ENCODE measurements around the gene CELSR3. TPM values are rescaled to one million over a fixed set of nuclear protein-coding genes. Genes with fewer than 3 reads are reported as not detected.

The CELSR3 gene
- total RNA-seq, 2 experiments from 2014 or later = 4.9 to 5.0 TPM

GRCh38 chr3:48612309-48612708 lies 50.4 kb downstream of the CELSR3 start:
- DNase-seq = no peak
- CTCF ChIA-PET = interaction anchor here (0.7 to 1.2 kb wide), 2 partner anchors 74 to 258 kb away, joined by 3 read pairs; partner anchors contain the start of gene NCKIPSD

GRCh38 chr3:48609088-48610005 lies 53.3 kb downstream of the CELSR3 start, which contains the start of gene UQCRC1:
Gene UQCRC1, minus strand, starts transcription at chr3:48609646. Its CDS starts 26 bp downstream, at chr3:48609620.
- Histone ChIP-seq H3K36me3 (ENCODE audit: insufficient read depth, low read length) (peaks cover 16% of the 10 kb centered on the region), H3K27ac (ENCODE audit: low read depth in 1 of 2, low read length in 2 of 2) (peak within 1 kb of the TSS; percentile 55 to 60), H3K27me3 (ENCODE audit: control insufficient read depth in 1 of 2, insufficient read depth in 2 of 2, low read length in 2 of 2) (no peaks in the 10 kb centered on the region), H3K4me3 (ENCODE audit: low read length) (peak within 1 kb of the TSS; percentile 99), H3K4me1 (ENCODE audit: insufficient read depth, low read length) (peaks cover 22% of the 10 kb centered on the region), H3K9me3 (ENCODE audit: control insufficient read depth in 1 of 2, insufficient read depth in 1 of 2, low read length in 2 of 2) (no peaks in the 10 kb centered on the region)
- peak; percentile 85 to 97 (median 91) for DNase-seq
- H3K4me3 Mint-ChIP-seq = peak within 1 kb of the TSS; percentile 100
- peak; percentile 94 for TF ChIP-seq CTCF (IDR thresholded peaks at IDR 0.05)
- no peaks in the 10 kb centered on the region for H3K27me3 Mint-ChIP-seq
- ChIA-PET POLR2A (interaction anchor here (0.6 to 1.6 kb wide), 4 partner anchors 26 to 108 kb away, joined by 3 to 6 read pairs (median 4); partner anchors contain the start of genes IP6K2, NCKIPSD, PFKFB4 and SLC26A6), CTCF (interaction anchor here (0.6 to 1.7 kb wide), 6 partner anchors 25 to 308 kb away, joined by 3 to 10 read pairs (median 4); partner anchors contain the start of genes NCKIPSD, NME6 and SLC26A6)
- H3K9me3 Mint-ChIP-seq = no peaks in the 10 kb centered on the region
- H3K36me3 Mint-ChIP-seq (ENCODE audit: low read depth) = peaks cover 46% of the 10 kb centered on the region
- intact Hi-C loops (cut with DNase I, micrococcal nuclease) = loop anchor here (1.0 to 5.0 kb wide), 6 partner anchors 26 to 1327 kb away; partner anchors contain the start of genes KIF9 (in 1 of the 2), KLHL18 (in 1 of the 2), PFKFB4 (in 1 of the 2) and SLC26A6 (in 1 of the 2)
- peak within 1 kb of the TSS; percentile 97 for H3K27ac Mint-ChIP-seq
- peak; percentile 99 for ATAC-seq (ENCODE audit: poor library complexity)
- H3K4me1 Mint-ChIP-seq (ENCODE audit: low read depth) = peaks cover 21% of the 10 kb centered on the region

More at GRCh38 chr3:48612309-48612708, 50.4 kb downstream of the CELSR3 start:
- H3K9me3 ChIP-seq (ENCODE audit: control insufficient read depth in 1 of 2, insufficient read depth in 1 of 2, low read length in 2 of 2) = peaks cover 4 to 8% of the 10 kb centered on the region in 2 experiments
- TF ChIP-seq CTCF (IDR thresholded peaks at IDR 0.05) = no peak
- H3K27ac Mint-ChIP-seq = no peak overlapping the region
- POLR2A ChIA-PET = interaction anchor here (0.7 to 1.2 kb wide), 2 partner anchors 56 to 1191 kb away, joined by 3 to 4 read pairs; partner anchors contain the start of gene PFKFB4
- ATAC-seq (ENCODE audit: poor library complexity) = no peak
- H3K27me3 ChIP-seq (ENCODE audit: control insufficient read depth in 1 of 2, insufficient read depth in 2 of 2, low read length in 2 of 2) = no peaks in the 10 kb centered on the region
- H3K4me1 ChIP-seq (ENCODE audit: insufficient read depth, low read length) = peaks cover 22% of the 10 kb centered on the region
- intact Hi-C loops (cut with DNase I, micrococcal nuclease) = no loop called here
- peak overlapping the region; percentile 60 for H3K4me3 Mint-ChIP-seq
- no peaks in the 10 kb centered on the region for H3K36me3 ChIP-seq (ENCODE audit: insufficient read depth, low read length)
- H3K4me1 Mint-ChIP-seq (ENCODE audit: low read depth) = peaks cover 21% of the 10 kb centered on the region
- H3K9me3 Mint-ChIP-seq = no peaks in the 10 kb centered on the region
- H3K36me3 Mint-ChIP-seq (ENCODE audit: low read depth) = peaks cover 21% of the 10 kb centered on the region
- H3K4me3 ChIP-seq (ENCODE audit: low read length) = no peak overlapping the region
- no peaks in the 10 kb centered on the region for H3K27me3 Mint-ChIP-seq
- H3K27ac ChIP-seq (ENCODE audit: low read depth in 1 of 2, low read length in 2 of 2) = no peak overlapping the region

DNA sequence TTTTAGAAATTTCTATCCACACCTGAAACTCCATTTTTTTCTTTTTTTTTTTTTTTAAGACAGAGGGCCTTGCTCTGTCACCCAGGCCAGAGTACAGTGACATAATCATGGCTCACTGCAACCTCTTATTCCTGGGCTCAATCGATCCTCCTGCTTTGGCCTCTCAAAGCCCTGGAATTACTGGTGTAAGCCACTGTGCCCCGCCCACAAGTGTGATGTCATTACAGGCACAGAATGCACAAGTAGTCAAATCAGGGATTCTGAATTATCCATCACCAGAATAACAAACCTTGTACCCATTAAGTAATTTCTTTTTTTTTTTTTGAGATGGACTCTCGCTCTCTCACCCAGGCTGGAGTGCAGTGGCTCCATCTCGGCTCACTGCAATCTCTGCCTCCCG lies 55.2 kb downstream of the CELSR3 start:
- Mint-ChIP-seq H3K4me1 (ENCODE audit: low read depth) (peaks cover 21% of the 10 kb centered on the region), H3K27me3 (no peaks in the 10 kb centered on the region), H3K27ac (no peak overlapping the region), H3K36me3 (ENCODE audit: low read depth) (peaks cover 61% of the 10 kb centered on the region), H3K4me3 (peak overlapping the region; percentile 100), H3K9me3 (no peaks in the 10 kb centered on the region)
- CTCF ChIA-PET = no interaction called here
- Histone ChIP-seq H3K36me3 (ENCODE audit: insufficient read depth, low read length) (peaks cover 34% of the 10 kb centered on the region), H3K9me3 (ENCODE audit: control insufficient read depth in 1 of 2, insufficient read depth in 1 of 2, low read length in 2 of 2) (no peaks in the 10 kb centered on the region), H3K4me3 (ENCODE audit: low read length) (no peak overlapping the region), H3K27me3 (ENCODE audit: control insufficient read depth in 1 of 2, insufficient read depth in 2 of 2, low read length in 2 of 2) (no peaks in the 10 kb centered on the region), H3K4me1 (ENCODE audit: insufficient read depth, low read length) (peaks cover 24% of the 10 kb centered on the region), H3K27ac (ENCODE audit: low read depth in 1 of 2, low read length in 2 of 2) (no peak overlapping the region)
- intact Hi-C loops (cut with DNase I, micrococcal nuclease) = loop anchor here in 1 of 2 experiments (5.0 kb wide), 1 partner anchor 1325 kb away; the partner anchor contains the start of genes KIF9 and KLHL18
- TF ChIP-seq CTCF (IDR thresholded peaks at IDR 0.05) = no peak
- DNase-seq (peak in 2 of 14 experiments; percentile 11 to 22), ATAC-seq (ENCODE audit: poor library complexity) (no peak)
- POLR2A ChIA-PET = no interaction called here
